ENCODE results near the gene EHF. TPM values are rescaled to one million over a fixed set of nuclear protein-coding genes. Genes with fewer than 3 reads are reported as not detected.

Gene EHF
- polyA plus RNA-seq, 1 donor from 2014 or later: 0.17 TPM

- Histone ChIP-seq H3K27ac (ENCODE audit: low read length) (no peak overlapping the region), H3K4me3 (ENCODE audit: low read length) (no peak overlapping the region), H3K27me3 (ENCODE audit: insufficient read depth, low read depth, low read length) (no peaks in the 10 kb centered on the region), H3K4me2 (ENCODE audit: low read length) (no peak overlapping the region), H2AFZ (ENCODE audit: low read depth, low read length) (no peak overlapping the region), H3K9ac (ENCODE audit: low read length) (no peak overlapping the region), H3F3A (ENCODE audit: insufficient read depth, low read length, poor library complexity, severe bottlenecking) (no peaks in the 10 kb centered on the region), H3K36me3 (ENCODE audit: insufficient read depth, low read length) (no peaks in the 10 kb centered on the region), H3K9me3 (ENCODE audit: low read length) (no peaks in the 10 kb centered on the region), H3K9me2 (ENCODE audit: insufficient read depth, low read length) (no peaks in the 10 kb centered on the region), H4K20me1 (ENCODE audit: insufficient read depth) (no peaks in the 10 kb centered on the region), H3K79me2 (replicated peaks; ENCODE audit: insufficient read depth, low read length) (no peaks in the 10 kb centered on the region)
- TF ChIP-seq MXI1 (conservative IDR thresholded peaks at IDR 0.05; ENCODE audit: poor library complexity, severe bottlenecking): no peak
- no peak for TF ChIP-seq EZH2 (IDR thresholded peaks at IDR 0.05; ENCODE audit: borderline replicate concordance, insufficient read depth, low read length, poor library complexity, severe bottlenecking)
- no peak for TF ChIP-seq CTCF (IDR thresholded peaks at IDR 0.05; ENCODE audit: poor library complexity, severe bottlenecking)
- TF ChIP-seq TAF1 (IDR thresholded peaks at IDR 0.05; ENCODE audit: low read depth): no peak
- no peak for TF ChIP-seq EP300 (conservative IDR thresholded peaks at IDR 0.05; ENCODE audit: poor library complexity, severe bottlenecking)
- no peak for TF ChIP-seq REST (IDR thresholded peaks at IDR 0.05; ENCODE audit: borderline replicate concordance)
- no peak for TF ChIP-seq SMC3 (conservative IDR thresholded peaks at IDR 0.05; ENCODE audit: poor library complexity)
These were observed 29.6 kb downstream of the EHF start for GRCh38 chr11:34650528-34650927.

- Histone ChIP-seq H3K27me3 (ENCODE audit: insufficient read depth, low read depth, low read length) (no peaks in the 10 kb centered on the region), H3K9me3 (ENCODE audit: low read length) (no peaks in the 10 kb centered on the region), H3K4me3 (ENCODE audit: low read length) (no peak overlapping the region), H3K9me2 (ENCODE audit: insufficient read depth, low read length) (no peaks in the 10 kb centered on the region), H3K9ac (ENCODE audit: low read length) (no peak overlapping the region), H3K79me2 (replicated peaks; ENCODE audit: insufficient read depth, low read length) (no peaks in the 10 kb centered on the region), H3K27ac (ENCODE audit: low read length) (no peak overlapping the region), H3K4me2 (ENCODE audit: low read length) (no peak overlapping the region), H3F3A (ENCODE audit: insufficient read depth, low read length, poor library complexity, severe bottlenecking) (no peaks in the 10 kb centered on the region), H3K36me3 (ENCODE audit: insufficient read depth, low read length) (no peaks in the 10 kb centered on the region), H4K20me1 (ENCODE audit: insufficient read depth) (no peaks in the 10 kb centered on the region), H2AFZ (ENCODE audit: low read depth, low read length) (no peak overlapping the region)
- peak; percentile 27 for TF ChIP-seq EP300 (conservative IDR thresholded peaks at IDR 0.05; ENCODE audit: poor library complexity, severe bottlenecking)
- TF ChIP-seq POLR2AphosphoS5 (IDR thresholded peaks at IDR 0.05): no peak
These were observed 30.7 kb downstream of the EHF start for GRCh38 chr11:34651551-34651950.
